ENCODE results near the gene LOC101059915.
"Not testable (repeated sequence)": the region's sequence is repeated elsewhere in the genome, so short reads cannot be mapped to it uniquely, and the experiment has no call there.

Gene LOC101059915

GRCh38 chrX:71719195-71719594 lies 51.8 kb downstream of the LOC101059915 start:
- H3K36me3 ChIP-seq (ENCODE audit: insufficient read depth, insufficient read length, low read length); H3K27me3 ChIP-seq (ENCODE audit: insufficient read depth, insufficient read length); H3K9me3 ChIP-seq (ENCODE audit: insufficient read depth, low read length); H3K9ac ChIP-seq (ENCODE audit: insufficient read length, low read depth); H3K4me3 ChIP-seq (ENCODE audit: insufficient read length, low read depth); H3K4me1 ChIP-seq (ENCODE audit: insufficient read depth, insufficient read length); DNase-seq (ENCODE audit: low read depth, low spot score): not testable (repeated sequence)

GRCh38 chrX:71720289-71720886 lies 53.0 kb downstream of the LOC101059915 start:
- H3K27me3 ChIP-seq (ENCODE audit: insufficient read depth, insufficient read length); DNase-seq (ENCODE audit: low read depth, low spot score); H3K4me1 ChIP-seq (ENCODE audit: insufficient read depth, insufficient read length); H3K36me3 ChIP-seq (ENCODE audit: insufficient read depth, insufficient read length, low read length); H3K4me3 ChIP-seq (ENCODE audit: insufficient read length, low read depth); H3K9ac ChIP-seq (ENCODE audit: insufficient read length, low read depth); H3K9me3 ChIP-seq (ENCODE audit: insufficient read depth, low read length): not testable (repeated sequence)

Measured in NT2/D1 (cell line).